H1 (cell line): ENCODE measurements around the gene BCL7B. TPM values are rescaled to one million over a fixed set of nuclear protein-coding genes. Genes with fewer than 3 reads are reported as not detected.

Experiments used
- HDAC6 ChIP-seq: IDR thresholded peaks from one replicate; pipeline ENCODE4 v1.7.1; 2012; ENCODE audit warnings: low read depth, mild to moderate bottlenecking, inconsistent platforms, low read length, moderate library complexity
- NANOG ChIP-seq: IDR thresholded peaks from 2 replicates; pipeline ENCODE4 v1.6.1; 2011; ENCODE audit warnings: low read length, low read depth, mild to moderate bottlenecking, inconsistent platforms; ENCODE audit not compliant: insufficient read depth, poor library complexity, severe bottlenecking
- POLR2AphosphoS5 ChIP-seq: IDR thresholded peaks from 2 replicates; pipeline ENCODE4 v1.6.1; 2011; ENCODE audit warnings: low read depth, low read length
- RNF2 ChIP-seq: fragments of 200-900, 300-1000 bp; sonication (generic); IDR thresholded peaks from 2 replicates; pipeline ENCODE4 v1.7.1; 2016; ENCODE audit warnings: borderline replicate concordance, low read depth, mild to moderate bottlenecking, antibody characterized with exemption, low read length; ENCODE audit not compliant: poor library complexity, severe bottlenecking; ENCODE audit errors: missing control alignments
- polyA plus RNA-seq, 7 experiments: library from polyadenylated mRNA; depleted of rRNA in 3 of 7; stranded (reverse) in 5 of 7; unstranded in 2 of 7; fragments of >200 nt in 5 of 7; fragments of 200-250 nt in 2 of 7; gene quantifications; 1 replicate in 5 of 7; 2 replicates in 1 of 7; 4 replicates in 1 of 7; pipeline versions ENCODE4 v1.2.1 to v1.2.3, GENCODE V29; 2011 to 2013; ENCODE audit warnings: missing spikeins in 2 of 7, mixed read lengths in 2 of 7
- total RNA-seq: library from RNA; stranded (reverse); fragmentation: NEBNext Ultra II Directional; extraction: Animal tissue kit (Norgen Biotek cat#: 25700); gene quantifications from 2 replicates; pipeline ENCODE4 v1.2.1, GENCODE V29; 2021
- TF ChIP-seq, protein P1 (sequence below): IDR thresholded peaks from 2 replicates; pipeline ENCODE4 v1.6.1; 2012; ENCODE audit warnings: low read length, inconsistent platforms

The BCL7B gene
- total and polyA plus RNA-seq, 2 of the 8 experiments (the other 6 are each of a cell fraction or from before 2014, with no cell fraction given), result 24.9 to 44.6 TPM

DNA sequence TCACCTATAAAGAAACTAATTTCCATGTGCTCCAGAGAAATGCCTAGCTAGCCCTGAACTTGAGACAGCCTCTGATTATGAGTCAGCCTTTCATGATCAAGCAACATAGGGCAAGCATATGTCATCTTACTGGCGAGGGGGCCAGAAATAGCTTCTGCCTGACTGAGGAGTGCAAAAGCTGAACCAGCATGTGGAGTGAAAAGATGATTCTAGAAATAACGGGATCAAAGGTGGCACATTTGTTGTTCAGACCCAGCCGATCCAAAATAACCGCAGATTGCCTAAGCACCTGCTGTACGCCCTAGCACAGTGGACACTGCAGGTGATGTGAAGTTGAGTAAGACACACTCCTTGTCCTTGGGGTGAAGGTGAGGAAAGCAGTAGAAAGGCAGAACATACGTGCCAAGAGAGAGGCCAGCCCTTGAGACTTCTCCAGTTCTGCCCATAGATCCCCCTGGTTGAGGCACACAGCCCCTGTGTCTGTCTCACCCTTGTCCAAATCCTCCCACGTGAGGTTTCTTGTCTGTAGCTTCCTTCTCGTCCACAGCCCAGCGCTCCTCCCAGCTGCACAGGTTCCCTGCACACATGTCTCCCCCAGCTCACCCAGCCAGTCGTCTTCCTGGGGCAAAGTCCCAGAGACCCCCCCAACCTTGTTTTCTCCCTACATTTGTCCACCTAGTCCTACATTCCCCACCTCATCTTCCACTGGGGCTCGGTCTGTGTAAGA is 2.8 kb upstream of the BCL7B start (continued):
- TF ChIP-seq, protein P1, sequence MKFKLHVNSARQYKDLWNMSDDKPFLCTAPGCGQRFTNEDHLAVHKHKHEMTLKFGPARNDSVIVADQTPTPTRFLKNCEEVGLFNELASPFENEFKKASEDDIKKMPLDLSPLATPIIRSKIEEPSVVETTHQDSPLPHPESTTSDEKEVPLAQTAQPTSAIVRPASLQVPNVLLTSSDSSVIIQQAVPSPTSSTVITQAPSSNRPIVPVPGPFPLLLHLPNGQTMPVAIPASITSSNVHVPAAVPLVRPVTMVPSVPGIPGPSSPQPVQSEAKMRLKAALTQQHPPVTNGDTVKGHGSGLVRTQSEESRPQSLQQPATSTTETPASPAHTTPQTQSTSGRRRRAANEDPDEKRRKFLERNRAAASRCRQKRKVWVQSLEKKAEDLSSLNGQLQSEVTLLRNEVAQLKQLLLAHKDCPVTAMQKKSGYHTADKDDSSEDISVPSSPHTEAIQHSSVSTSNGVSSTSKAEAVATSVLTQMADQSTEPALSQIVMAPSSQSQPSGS, result no peak
- TF ChIP-seq NANOG, result no peak
- TF ChIP-seq RNF2, result no peak
- no peak for TF ChIP-seq POLR2AphosphoS5
- no peak for TF ChIP-seq HDAC6
